IPS-18a (cell line): ENCODE data around the gene HEBP1.
"Not testable (repeated sequence)": the region's sequence is repeated elsewhere in the genome, so short reads cannot be mapped to it uniquely, and the experiment has no call there.

ENCODE experiments used
- H3K27ac ChIP-seq: one replicate; pipeline ENCODE4 v1.5.1; 2013; ENCODE audit warnings: low read length
- H3K27me3 ChIP-seq: one replicate; pipeline ENCODE4 v1.6.1; 2013; ENCODE audit warnings: mild to moderate bottlenecking, low read length; ENCODE audit not compliant: control insufficient read depth, insufficient read depth
- H3K36me3 ChIP-seq: one replicate; pipeline ENCODE4 v1.6.1; 2013; ENCODE audit warnings: low read depth, low read length; ENCODE audit not compliant: control insufficient read depth
- H3K4me1 ChIP-seq: one replicate; pipeline ENCODE4 v1.6.1; 2013; ENCODE audit warnings: low read depth, low read length; ENCODE audit not compliant: control insufficient read depth
- H3K4me3 ChIP-seq: one replicate; pipeline ENCODE4 v1.5.1; 2013; ENCODE audit warnings: low read length
- H3K9ac ChIP-seq: one replicate; pipeline ENCODE4 v1.6.1; 2013; ENCODE audit warnings: mild to moderate bottlenecking, low read length, moderate library complexity
- H3K9me3 ChIP-seq: one replicate; pipeline ENCODE4 v1.6.1; 2013; ENCODE audit warnings: low read depth, low read length; ENCODE audit not compliant: control insufficient read depth

Gene HEBP1

GRCh38 chr12:13035335-13035734 is 35.3 kb upstream of the HEBP1 start:
- H3K27me3 ChIP-seq, H3K9ac ChIP-seq, H3K27ac ChIP-seq, H3K4me3 ChIP-seq, H3K4me1 ChIP-seq, H3K9me3 ChIP-seq, H3K36me3 ChIP-seq: not testable (repeated sequence)

GRCh38 chr12:13033476-13033875 is 33.4 kb upstream of the HEBP1 start:
- no peaks in the 10 kb centered on the region for H3K9me3 ChIP-seq
- H3K4me3 ChIP-seq = no peak overlapping the region
- no peak overlapping the region for H3K27ac ChIP-seq
- no peaks in the 10 kb centered on the region for H3K36me3 ChIP-seq
- peaks cover 27% of the 10 kb centered on the region for H3K4me1 ChIP-seq
- H3K9ac ChIP-seq = no peak overlapping the region
- H3K27me3 ChIP-seq = no peaks in the 10 kb centered on the region

- Histone ChIP-seq H3K27me3 (no peaks in the 10 kb centered on the region), H3K4me1 (peaks cover 35% of the 10 kb centered on the region), H3K27ac (no peak overlapping the region), H3K4me3 (no peak overlapping the region), H3K9me3 (no peaks in the 10 kb centered on the region), H3K9ac (no peak overlapping the region), H3K36me3 (no peaks in the 10 kb centered on the region)
These were observed 32.1 kb upstream of the HEBP1 start for GRCh38 chr12:13032164-13032563.

- no peaks in the 10 kb centered on the region for H3K9me3 ChIP-seq
- H3K27ac ChIP-seq = no peak overlapping the region
- H3K27me3 ChIP-seq = no peaks in the 10 kb centered on the region
These were observed 30.7 kb upstream of the HEBP1 start for GRCh38 chr12:13030541-13031291.

GRCh38 chr12:13028825-13029570 is 28.9 kb upstream of the HEBP1 start:
- H3K4me3 ChIP-seq = peak overlapping the region; percentile 1
- no peak overlapping the region for H3K27ac ChIP-seq
- peaks cover 35% of the 10 kb centered on the region for H3K4me1 ChIP-seq
- H3K36me3 ChIP-seq = no peaks in the 10 kb centered on the region
- no peak overlapping the region for H3K9ac ChIP-seq
- no peaks in the 10 kb centered on the region for H3K9me3 ChIP-seq
- no peaks in the 10 kb centered on the region for H3K27me3 ChIP-seq

More at GRCh38 chr12:13030541-13031291, 30.7 kb upstream of the HEBP1 start:
- Histone ChIP-seq H3K4me1 (peaks cover 35% of the 10 kb centered on the region), H3K36me3 (no peaks in the 10 kb centered on the region), H3K9ac (no peak overlapping the region), H3K4me3 (no peak overlapping the region)

- Histone ChIP-seq H3K27me3 (no peaks in the 10 kb centered on the region), H3K4me1 (peaks cover 35% of the 10 kb centered on the region), H3K9me3 (no peaks in the 10 kb centered on the region), H3K36me3 (no peaks in the 10 kb centered on the region), H3K9ac (no peak overlapping the region), H3K4me3 (no peak overlapping the region), H3K27ac (no peak overlapping the region)
These were observed 27.4 kb upstream of the HEBP1 start for GRCh38 chr12:13027508-13027907.

- H3K27ac ChIP-seq = no peak overlapping the region
- no peak overlapping the region for H3K9ac ChIP-seq
- H3K4me3 ChIP-seq = no peak overlapping the region
- H3K27me3 ChIP-seq = no peaks in the 10 kb centered on the region
- peaks cover 35% of the 10 kb centered on the region for H3K4me1 ChIP-seq
- H3K9me3 ChIP-seq = no peaks in the 10 kb centered on the region
- H3K36me3 ChIP-seq = no peaks in the 10 kb centered on the region
These were observed 27.0 kb upstream of the HEBP1 start for GRCh38 chr12:13027032-13027431.

- no peak overlapping the region for H3K4me3 ChIP-seq
- H3K9me3 ChIP-seq = no peaks in the 10 kb centered on the region
- H3K27me3 ChIP-seq = no peaks in the 10 kb centered on the region
- peaks cover 35% of the 10 kb centered on the region for H3K4me1 ChIP-seq
- no peak overlapping the region for H3K9ac ChIP-seq
- H3K27ac ChIP-seq = no peak overlapping the region
- H3K36me3 ChIP-seq = no peaks in the 10 kb centered on the region
These were observed 26.2 kb upstream of the HEBP1 start for GRCh38 chr12:13026286-13026685.

GRCh38 chr12:13024531-13024916 is 24.5 kb upstream of the HEBP1 start:
- no peak overlapping the region for H3K4me3 ChIP-seq
- no peak overlapping the region for H3K27ac ChIP-seq
- H3K9me3 ChIP-seq = no peaks in the 10 kb centered on the region
- peaks cover 19% of the 10 kb centered on the region for H3K4me1 ChIP-seq
- no peak overlapping the region for H3K9ac ChIP-seq
- no peaks in the 10 kb centered on the region for H3K27me3 ChIP-seq
- H3K36me3 ChIP-seq = no peaks in the 10 kb centered on the region

GRCh38 chr12:13023811-13024530 is 23.9 kb upstream of the HEBP1 start:
- Histone ChIP-seq H3K36me3 (no peaks in the 10 kb centered on the region), H3K4me1 (peaks cover 13% of the 10 kb centered on the region), H3K9ac (no peak overlapping the region), H3K4me3 (no peak overlapping the region), H3K27me3 (no peaks in the 10 kb centered on the region), H3K9me3 (no peaks in the 10 kb centered on the region), H3K27ac (no peak overlapping the region)

- H3K9me3 ChIP-seq = no peaks in the 10 kb centered on the region
- no peaks in the 10 kb centered on the region for H3K27me3 ChIP-seq
- peaks cover 2% of the 10 kb centered on the region for H3K4me1 ChIP-seq
- H3K4me3 ChIP-seq = no peak overlapping the region
- no peaks in the 10 kb centered on the region for H3K36me3 ChIP-seq
- no peak overlapping the region for H3K9ac ChIP-seq
- H3K27ac ChIP-seq = no peak overlapping the region
These were observed 22.8 kb upstream of the HEBP1 start for GRCh38 chr12:13022851-13023271.
